SW480 (cell line): Measurements from ENCODE around the gene MUSTN1.

Experiments
- DNase-seq: peaks from one replicate; pipeline ENCODE4 v3.0.0-alpha.2; 2016; ENCODE audit warnings: low spot score

MUSTN1 gene

DNA sequence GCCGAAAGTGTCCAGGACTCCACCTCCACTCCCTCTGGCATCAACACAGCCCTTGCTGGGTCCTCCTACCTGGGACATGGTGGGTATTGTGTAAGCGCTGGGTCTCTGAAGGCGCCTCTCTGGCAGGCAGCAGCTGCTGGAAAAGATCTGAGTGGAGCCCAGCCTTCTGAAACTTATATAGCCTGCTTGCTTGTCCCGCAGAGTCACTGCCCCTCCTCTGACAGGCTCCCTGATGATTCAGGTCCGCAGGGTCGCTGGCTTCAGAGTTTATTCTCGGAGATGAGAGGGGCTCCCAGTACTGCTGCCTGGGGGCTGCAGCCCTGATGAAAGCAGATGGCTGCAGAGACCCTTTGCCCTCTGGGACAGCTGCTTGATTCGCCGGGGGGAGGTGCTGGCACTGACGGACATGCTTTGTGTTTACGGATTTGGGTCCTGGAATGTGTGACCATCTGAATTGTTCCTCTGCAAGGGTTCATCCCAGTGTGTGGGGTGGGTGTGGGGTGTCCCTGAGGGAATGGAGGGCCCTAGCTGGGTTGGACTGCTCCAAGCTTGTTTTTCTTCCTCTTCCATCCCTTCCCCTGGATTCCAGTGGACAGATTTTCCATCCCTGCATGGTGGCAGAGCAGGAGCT is at the start of gene MUSTN1:
Gene MUSTN1 (minus strand): TSS at position 149 of the 631 bp plus-strand sequence. CDS start 71 bp downstream, at position 78.
- DNase-seq = no peak

DNA sequence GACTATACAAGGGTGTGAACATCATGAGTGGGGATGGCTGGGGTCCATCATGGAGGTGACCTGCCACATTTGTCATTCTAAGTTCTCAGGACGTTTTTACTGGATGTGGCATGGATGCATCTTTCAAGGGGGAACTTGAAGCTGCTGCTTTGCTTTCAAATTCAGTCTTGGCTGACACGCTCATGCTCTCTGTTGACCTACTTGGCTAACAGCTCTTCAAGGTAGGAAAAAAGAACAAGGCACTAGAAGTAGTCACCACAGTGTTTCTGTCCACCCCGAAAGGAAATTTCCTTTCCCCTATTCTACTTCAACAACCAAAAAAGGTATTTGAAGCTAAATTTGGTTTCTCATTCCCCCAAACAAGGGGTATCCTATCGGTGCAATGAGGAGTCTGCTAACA is 47.6 kb upstream of the MUSTN1 start:
- no peak for DNase-seq

DNA sequence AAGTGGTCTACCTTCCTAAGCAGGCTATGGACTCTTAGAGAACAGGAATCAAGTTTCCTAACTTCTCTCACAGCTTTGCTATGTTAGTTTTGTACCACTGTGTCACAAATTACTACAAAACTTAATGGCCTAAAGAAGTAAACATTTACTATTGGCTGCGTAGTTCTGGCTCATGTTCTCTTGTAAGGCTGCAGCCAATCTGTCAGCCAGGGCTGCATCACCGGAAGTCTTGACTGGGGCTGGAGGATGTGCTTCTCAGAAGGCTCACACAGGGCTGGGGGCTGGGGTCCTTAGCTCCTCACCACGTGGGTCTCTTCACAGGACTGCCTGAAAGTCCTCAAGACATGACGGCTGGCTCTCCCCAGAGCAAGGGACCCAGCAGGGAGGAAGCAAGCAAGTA is 47.1 kb upstream of the MUSTN1 start:
- DNase-seq = no peak

DNA sequence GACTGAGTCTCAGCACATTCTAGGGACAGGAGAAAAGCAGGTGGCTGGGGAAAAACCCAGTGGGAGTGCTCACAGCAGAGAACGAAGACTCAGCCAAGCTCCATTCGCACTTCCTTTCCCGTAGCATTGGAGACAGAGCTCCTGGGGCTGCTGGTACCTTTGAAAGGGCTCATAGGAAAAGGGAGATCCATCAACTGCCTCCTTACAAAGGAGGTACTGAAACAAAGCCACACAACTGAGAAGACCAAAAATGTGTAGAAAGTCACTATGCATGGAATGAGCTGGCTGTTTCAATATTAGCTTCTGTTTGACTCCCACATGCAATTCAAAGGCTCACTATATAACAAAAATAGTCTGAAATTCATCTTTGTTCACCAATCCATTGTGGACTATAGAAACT is 45.7 kb upstream of the MUSTN1 start:
- DNase-seq = no peak

DNA sequence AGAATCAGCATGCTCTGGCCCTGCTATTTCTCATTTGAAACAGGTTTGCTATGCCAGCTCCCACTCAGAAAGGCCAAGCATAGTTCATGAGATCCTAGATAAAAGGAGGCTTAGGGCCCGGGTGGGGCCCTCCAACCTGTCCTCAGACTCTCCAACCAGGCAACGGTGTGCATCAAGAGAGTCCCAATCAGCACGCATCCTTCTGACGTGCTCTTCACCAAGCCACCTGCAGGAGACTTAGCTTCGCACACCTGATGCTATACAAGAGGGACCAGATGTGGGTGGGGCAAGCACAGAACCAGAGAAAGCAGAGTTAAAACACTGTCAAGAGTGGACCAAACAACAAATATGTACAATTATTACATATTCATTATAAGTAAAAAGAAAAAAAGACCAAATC is 45.2 kb upstream of the MUSTN1 start:
- DNase-seq = no peak

DNA sequence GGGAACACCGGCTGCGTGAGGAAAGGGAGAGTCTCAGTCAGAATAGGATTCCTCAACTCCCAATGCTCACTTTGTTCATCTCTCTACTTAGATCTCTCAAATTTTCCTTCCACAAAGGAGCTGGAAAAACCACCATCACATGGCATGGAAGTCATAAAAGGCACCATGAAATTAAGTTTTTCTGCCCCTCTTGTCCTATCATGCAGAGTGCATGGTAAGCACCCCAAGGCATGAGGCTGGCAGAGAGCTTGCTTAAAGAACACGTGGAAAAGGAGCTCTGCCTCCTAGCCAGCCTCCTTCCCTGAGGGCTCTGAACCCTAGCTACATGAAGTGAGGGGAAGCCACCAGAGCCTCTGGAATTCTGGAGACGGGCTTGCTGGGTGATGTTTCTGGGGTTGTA is 44.8 kb upstream of the MUSTN1 start:
- no peak for DNase-seq

DNA sequence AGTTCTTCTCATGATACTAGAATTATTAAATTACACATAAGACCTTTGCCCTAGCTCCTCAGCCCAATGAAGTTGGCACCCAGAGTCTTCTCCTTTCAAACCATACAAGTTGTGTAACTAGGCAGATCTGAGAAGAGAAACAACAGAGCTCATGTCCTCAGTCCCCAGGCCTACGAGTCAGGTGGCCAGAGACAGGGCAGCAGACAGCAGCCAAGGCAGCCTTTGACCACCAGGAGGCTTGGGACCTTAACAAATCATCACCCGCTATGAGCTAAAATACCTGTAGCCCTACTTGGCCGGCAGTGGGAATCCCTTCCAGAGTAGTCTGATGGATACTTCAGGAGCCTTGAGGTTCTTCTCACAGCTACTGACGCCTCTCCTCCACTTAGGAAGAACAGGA is 44.3 kb upstream of the MUSTN1 start:
- no peak for DNase-seq

DNA sequence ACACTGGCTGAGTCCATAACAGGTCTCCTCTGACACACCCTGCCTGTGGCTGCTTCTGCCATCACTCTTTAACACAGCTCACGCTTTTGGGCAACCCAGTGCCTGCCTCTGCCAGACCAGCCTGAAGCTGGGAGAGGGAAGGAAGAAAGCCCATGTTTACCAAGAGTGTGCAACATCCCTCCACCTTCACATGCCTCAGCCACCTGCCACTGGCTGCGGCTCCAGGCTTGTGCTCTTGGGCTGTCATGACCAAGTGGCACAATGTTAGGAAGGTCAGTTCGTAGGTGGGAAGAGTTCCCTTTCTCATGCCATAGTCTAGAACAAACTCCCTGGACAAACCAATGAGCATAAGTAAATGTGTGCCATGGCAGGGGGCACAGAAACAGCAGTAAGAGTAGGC is 42.3 kb upstream of the MUSTN1 start:
- no peak for DNase-seq

DNA sequence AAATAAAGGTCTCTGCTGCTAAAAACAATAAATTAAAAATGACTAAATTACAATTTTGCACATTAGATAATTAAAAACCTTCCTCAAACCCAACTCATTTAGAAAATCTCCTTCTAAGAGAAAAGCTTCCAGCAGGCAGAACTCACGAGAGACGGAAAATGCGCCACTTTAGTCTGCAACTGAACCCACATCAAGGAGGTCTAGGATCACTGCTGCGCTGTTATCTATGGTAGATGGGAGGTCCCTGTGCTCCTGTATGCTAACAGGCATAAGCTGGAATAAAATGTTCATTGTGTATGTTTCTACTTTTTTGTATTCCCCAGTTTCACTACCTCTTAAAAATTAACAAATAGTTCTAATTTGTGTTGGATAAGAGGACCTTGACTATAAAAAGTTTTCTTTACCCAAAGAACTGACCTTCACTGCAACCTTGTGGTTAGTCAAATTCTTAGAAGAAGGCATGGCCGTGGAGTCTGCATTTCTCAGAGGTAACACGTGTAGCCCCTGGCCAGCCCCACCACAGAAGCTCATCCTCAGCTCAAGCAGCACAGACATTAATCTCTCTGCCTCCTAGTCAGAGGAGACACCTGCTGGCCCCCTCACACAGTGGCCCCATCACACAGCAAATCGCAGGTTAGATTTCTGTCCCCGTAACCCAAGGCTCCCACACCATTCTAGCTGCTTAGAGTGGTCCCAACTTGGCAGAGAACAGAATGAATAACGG is 40.2 kb upstream of the MUSTN1 start:
- DNase-seq = no peak

DNA sequence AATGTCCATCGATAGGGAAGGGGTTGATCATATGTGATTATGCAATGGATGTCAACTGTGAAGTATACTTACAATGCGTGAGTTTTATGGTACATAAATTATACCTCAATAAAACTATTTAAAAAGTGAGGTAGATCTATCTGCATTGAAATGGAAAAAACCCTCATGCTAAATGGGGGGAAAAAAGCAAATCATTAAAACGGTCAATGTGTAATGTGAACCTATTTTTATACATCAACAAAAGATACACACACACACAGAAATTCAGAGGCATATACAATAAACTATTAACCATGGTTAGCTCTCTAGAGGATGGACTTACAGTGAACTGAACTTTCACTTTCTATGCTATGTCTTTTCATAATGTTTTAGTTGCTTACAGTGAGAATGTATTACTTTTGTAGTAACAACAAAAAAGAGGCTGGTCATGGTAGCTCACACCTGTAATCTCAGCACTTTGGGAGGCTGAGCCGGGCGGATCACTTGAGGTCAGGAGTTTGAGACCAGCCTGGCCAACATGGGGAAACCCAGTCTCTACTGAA is 39.4 kb upstream of the MUSTN1 start:
- DNase-seq = no peak

DNA sequence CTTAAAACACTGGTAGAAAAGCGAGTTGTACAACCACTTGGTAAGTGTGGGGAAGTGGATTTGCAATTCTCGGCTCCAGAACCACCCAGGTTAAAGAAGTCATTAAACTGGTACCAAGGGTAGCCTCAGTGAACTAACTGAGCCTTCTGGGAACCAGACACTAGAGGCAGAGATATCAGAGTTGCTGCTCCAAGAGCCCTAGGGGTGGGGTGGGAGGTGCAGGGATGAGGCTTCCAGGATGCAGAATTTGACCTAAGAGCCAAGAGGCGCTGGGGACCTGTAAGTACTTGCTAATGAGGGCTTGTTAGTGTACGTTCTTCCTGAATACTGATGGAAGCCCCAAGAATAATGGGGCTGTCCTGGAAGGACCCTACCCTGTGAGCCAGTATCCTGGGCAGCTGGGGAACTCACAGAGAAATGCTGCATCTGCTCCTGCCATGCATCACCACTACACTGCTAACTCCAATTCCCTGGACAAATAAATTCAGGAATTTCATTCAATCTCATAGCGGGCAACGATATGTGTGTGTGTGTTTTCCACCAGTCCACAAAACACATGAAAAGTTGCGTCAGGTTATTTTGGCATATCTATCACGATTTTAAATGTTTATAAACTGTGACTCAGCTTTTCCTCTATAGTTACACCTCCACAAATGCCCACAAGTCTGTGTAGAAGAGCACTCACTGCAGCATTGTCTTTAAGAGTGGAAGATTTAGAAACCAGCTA is 38.8 kb upstream of the MUSTN1 start:
- no peak for DNase-seq

DNA sequence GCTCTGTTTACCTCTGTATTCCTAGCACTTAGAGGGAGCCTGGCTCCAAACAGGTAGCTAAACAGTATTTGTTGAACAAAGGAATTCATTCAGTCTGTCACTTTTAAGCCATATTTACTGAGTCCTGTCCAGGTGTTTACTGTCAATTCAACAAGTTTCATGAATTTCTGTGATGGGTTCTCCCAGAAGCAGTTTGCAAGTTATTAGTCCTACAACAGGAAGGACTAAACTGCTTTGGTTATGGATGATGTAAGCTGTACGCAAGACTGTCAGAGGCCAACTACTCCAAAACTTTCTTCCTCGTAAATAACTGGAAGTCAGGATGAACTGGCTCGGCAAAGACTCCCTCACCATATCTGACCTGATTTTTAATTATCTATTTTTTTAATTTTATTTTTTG is 37.4 kb upstream of the MUSTN1 start:
- peak; percentile 60 for DNase-seq

DNA sequence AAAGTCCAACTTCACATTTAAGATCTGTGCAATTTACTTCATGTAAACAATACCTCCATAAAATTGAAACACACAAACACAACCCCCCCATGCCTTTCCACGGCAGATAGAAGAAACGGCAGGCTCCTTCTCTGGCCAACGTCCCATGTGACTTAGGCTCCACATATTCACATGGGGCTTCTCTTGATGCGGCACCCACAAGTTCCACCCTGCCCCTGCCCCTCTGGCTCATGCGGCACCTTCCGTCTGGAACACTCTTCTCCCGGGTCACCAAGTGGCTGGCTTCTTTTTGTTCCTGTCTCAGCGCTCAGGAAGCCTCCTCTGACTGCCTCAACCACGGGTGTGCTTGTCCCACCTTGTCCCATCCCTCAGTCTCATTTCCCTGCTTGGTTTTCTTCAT is 36.9 kb upstream of the MUSTN1 start:
- no peak for DNase-seq

DNA sequence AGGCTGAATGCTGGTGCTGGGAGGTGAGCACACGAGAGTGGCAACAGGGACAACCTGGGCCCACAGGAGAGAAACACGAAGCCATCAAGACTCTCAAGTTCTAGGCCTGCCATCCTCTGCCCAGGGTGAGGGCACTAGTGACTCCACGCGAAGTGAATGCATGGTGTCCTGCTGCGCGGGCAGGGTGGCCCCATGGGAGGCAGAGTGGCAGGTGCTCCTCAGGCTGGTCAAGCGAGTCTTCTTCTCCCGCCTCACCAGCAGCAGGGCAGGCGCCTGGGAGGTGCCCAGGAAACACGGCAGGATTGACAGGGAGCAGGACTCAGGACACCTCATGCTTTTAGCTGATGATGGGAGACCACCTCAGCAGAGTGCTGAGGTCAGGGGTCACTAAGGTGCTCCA is 35.7 kb upstream of the MUSTN1 start:
- DNase-seq = no peak

DNA sequence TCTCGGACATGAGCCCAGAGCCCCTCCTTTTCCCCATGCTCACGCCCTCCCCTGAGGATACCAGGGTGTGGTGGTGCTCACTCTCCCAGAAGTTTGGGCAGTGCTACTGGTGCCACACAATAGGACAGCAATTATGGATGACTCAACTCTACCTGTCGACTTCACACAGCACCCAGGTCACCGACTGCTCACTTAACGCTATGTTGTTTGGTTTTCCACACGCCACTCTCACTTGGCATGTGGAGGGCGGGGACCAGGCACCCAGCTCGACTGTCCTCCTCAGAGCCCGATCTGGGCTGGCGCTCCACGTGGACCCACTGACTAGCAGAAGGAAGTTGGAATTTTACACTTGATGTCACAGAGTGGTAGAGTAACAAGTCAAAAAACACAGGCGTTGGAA is 31.6 kb upstream of the MUSTN1 start:
- peak; percentile 43 for DNase-seq

DNA sequence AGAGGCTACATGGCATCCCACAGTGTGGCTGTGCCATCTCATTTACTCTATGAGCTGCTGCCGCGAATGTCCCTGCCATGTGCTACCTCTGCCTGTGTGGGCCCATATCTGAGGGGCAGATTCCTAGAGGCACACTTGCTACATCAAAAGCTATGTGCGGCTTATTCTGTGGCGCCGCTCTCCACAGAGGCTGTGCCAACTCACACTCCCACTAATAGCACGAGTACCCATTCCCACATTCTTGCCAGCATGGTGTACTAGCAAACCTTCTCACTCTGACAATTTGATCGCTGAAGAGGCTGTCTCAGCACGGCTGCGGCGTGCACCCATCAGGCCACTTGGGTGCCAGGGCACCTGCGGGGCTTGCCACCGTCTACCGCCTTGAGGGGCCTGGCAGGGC is 31.2 kb upstream of the MUSTN1 start:
- DNase-seq = no peak

DNA sequence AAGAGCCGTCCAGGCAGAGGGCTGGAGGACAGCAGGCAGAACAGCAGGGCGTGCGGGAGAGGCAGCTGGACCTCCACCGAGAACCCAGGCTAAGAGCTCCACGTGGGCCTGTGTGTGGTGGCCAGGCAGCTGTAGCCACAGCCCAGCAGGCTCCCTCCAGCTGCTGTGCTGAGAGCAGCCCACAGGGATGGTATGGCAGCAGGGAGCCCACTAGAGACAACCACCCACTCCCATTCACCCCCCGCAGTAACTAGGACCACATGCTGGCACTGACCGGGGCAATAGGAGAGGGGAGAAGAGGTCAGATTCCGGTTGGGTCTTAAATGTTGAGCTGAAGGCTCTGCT is 25.6 kb upstream of the MUSTN1 start:
- no peak for DNase-seq

DNA sequence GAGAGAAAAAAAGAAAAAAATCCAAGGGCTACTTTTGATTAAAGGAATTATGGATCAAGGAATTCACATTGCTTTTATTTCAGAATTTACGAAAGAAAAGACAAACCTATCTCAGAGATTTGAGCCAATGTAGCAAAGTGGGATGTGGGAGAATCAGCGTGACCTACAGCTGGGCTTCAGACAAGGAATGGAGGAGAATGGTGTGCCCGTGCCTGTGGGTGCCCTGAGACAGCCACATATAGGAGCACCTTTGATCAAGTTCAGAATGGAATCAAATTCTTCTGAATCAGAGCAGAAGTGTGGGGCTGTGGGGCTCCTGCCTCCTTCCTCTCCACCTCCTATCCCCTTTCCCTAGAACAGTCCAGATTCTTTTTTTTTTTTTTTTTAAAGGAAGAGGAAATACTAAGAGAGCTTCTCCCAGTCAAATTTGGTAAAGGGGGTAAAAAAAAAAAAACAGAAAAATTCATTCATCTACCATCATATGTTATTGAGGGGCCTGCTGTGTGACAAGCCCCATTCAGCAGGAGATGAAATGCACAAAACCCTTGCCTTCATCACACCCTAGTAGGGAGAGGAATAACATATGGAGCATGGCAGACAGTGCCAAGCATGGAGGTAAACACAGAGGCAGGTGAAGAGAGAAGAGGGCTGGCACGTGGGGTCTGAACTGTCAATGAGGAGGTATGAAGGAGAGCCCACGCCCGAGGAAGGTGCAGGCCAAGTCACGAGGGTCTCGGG is 25.0 kb upstream of the MUSTN1 start:
- no peak for DNase-seq

DNA sequence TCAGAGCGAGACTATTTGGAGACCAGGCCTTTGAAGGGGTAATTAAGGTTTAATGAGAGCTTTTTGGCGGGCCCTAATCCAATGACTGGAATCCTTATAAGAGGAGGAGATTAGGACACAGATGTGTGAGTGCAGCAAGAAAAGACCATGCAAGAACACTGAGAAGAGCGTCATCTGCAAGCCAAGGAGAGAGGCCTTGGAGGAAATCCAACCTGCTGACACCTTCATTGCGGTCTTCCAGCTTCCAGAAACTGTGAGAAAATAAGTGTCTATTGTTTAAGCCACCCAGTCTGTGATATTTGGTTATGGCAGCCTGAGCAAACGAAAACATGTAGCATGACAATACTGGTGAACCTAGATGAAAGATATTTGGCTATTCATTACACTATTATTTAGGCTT is 23.0 kb upstream of the MUSTN1 start:
- no peak for DNase-seq

DNA sequence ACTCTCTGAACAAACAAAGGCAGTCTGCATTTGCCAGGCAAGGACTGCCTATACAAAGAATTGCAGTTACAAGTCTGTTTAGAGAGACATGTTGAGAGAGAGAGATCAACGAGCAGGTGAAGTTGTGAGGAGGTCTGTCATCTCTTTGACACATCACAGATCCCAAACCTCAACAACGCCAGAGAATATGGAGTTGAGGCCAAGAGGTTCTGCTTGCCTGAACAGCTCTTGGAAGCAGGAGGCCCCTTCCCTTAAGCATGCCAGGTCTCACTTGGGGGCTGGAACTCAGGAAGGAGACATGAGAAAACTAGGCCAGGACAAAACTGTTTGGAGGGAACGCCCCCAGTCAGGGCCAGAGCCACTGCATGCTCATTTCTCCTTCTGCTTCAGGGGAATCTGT is 22.3 kb upstream of the MUSTN1 start:
- no peak for DNase-seq

DNA sequence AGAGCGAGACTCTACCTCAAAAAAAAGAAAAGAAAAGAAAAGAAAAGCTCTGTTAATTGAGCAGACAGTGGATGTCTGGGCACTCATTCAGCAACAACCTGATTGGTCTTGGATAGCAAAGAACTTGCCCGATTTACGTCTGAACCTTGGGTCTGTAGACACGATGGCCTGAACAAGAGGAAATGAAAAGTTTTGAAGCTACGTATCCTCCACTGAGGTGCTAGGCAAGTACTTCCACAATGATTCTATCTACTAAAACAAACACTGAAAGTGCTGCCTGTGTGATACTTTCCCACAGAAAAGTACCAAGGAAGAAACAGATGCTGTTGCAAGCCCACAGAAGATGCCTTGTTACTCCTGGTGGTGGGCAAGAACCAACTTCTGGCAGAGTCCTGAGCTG is 21.8 kb upstream of the MUSTN1 start:
- no peak for DNase-seq

DNA sequence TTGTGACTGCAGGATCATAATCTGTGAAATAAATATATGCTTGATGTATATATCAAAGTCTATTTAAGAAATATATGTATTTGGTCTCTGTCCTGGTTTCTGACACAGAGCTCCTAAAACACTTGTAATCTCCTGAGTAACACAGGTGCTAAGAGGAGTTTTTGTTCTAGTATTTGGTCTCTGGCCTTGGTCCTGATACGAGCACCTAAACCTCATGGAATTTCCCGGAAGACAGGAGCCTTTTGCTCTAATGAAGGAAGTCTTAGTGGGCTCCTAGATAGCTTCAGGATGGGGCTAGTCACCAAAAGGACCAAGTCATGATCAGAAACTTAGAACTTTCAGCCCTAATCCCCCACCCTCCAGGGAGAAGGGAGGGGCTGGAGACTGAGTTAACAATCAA is 19.2 kb upstream of the MUSTN1 start:
- DNase-seq = no peak

DNA sequence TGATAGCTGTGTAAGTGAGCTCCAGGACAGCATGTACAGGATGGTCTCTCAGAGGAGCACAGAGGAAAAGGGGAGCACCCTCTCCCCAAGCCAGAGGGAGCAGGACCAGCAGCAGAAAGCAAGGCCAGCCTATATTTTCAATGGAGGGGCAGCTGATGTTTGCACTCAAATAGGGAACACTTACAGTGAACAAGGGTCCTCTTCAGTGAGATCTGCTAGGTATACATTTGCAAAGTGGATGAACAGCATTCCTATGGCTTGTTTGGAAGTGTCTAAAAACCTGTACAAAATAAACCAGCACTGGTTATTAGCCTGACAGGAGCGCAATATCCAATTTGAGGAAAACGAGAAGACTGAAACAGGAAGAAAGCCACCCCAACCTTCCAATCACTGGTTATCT is 17.6 kb upstream of the MUSTN1 start:
- DNase-seq = no peak
